Transverse colon (tissue), 4 donors: ENCODE data around the gene ARHGAP1.

Source experiments
- CTCF ChIP-seq, 5 experiments: fragments of 200-600 bp in 3 of 5; fragments of 450-650 bp in 2 of 5; sonication (generic) in 3 of 5; IDR thresholded peaks; 1 replicate in 2 of 5; 2 replicates in 3 of 5; pipeline ENCODE4 v1.5.1; 2016 to 2017; ENCODE audit warnings: antibody characterized with exemption in 5 of 5, inconsistent platforms in 3 of 5, mild to moderate bottlenecking in 2 of 5, moderate library complexity in 1 of 5
- EP300 ChIP-seq: sonication (generic); formaldehyde crosslinking; IDR thresholded peaks from one replicate; pipeline ENCODE4 v1.6.1; 2017; ENCODE audit warnings: antibody characterized with exemption, low read depth
- POLR2A ChIP-seq: fragments of 450-650 bp; IDR thresholded peaks from one replicate; pipeline ENCODE4 v1.6.1; 2016; ENCODE audit warnings: antibody characterized with exemption, mild to moderate bottlenecking, moderate library complexity
- POLR2AphosphoS5 ChIP-seq, 3 donors: sonication (generic); formaldehyde crosslinking; IDR thresholded peaks; one replicate each; pipeline ENCODE4 v1.6.1; 2016; ENCODE audit warnings: antibody characterized with exemption in 3 of 3

- TF ChIP-seq POLR2A (no peak), CTCF (IDR thresholded peaks at IDR 0.05) (no peak), EP300 (no peak), POLR2AphosphoS5 (IDR thresholded peaks at IDR 0.05) (no peak)
Observed at GRCh38 chr11:46635557-46636139, 64.8 kb downstream of the ARHGAP1 start.
